ENCODE measurements around the gene S100A13. TPM values are rescaled to one million over a fixed set of nuclear protein-coding genes. Genes with fewer than 3 reads are reported as not detected.

S100A13 gene
- total and polyA plus RNA-seq, 9 of the 15 experiments (the other 6 are each of a cell fraction or from before 2014, with no cell fraction given): 41.9 to 129 (median 58.0) TPM

DNA sequence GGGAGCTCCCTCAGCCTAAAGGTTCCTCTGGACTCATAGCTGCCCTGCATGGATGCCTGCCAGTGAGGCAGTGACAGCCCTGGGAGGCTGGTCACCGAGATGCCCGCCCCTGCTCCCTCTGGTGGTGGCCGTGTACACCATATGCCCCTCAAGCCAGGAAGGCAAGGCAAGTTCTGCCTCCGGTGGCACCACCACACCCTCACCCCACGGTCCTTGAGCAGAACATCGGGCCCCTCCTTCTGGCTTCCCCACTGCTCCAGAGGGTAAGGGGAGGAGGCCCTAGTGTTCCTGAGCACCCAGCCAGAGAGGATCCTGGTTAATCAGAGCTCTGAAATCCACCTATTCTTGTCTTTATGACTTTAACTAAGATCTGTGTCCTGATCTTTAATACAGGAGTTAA is 9.6 kb downstream of the S100A13 start (continued):
- TF ChIP-seq NELFE (IDR thresholded peaks at IDR 0.05; ENCODE audit: insufficient read depth, insufficient read length): no peak
- TF ChIP-seq ZNF717 (CRISPR knock-in tag; IDR thresholded peaks at IDR 0.05): no peak
- TF ChIP-seq HMG20B (CRISPR knock-in tag; IDR thresholded peaks at IDR 0.05): no peak
- TF ChIP-seq ZNF165 (CRISPR knock-in tag; IDR thresholded peaks at IDR 0.05; ENCODE audit: borderline replicate concordance): no peak
- no peak for TF ChIP-seq NR2F6 (CRISPR knock-in tag; IDR thresholded peaks at IDR 0.05)
- TF ChIP-seq KLF1 (tag; IDR thresholded peaks at IDR 0.05): peak; percentile 98
- TF ChIP-seq PHB2 (IDR thresholded peaks at IDR 0.05; ENCODE audit: low read depth): no peak
- TF ChIP-seq ARNT (IDR thresholded peaks at IDR 0.05): no peak
- TF ChIP-seq FIP1L1 (IDR thresholded peaks at IDR 0.05; ENCODE audit: low read depth, low read length, poor library complexity, severe bottlenecking): no peak
- TF ChIP-seq, protein P1, sequence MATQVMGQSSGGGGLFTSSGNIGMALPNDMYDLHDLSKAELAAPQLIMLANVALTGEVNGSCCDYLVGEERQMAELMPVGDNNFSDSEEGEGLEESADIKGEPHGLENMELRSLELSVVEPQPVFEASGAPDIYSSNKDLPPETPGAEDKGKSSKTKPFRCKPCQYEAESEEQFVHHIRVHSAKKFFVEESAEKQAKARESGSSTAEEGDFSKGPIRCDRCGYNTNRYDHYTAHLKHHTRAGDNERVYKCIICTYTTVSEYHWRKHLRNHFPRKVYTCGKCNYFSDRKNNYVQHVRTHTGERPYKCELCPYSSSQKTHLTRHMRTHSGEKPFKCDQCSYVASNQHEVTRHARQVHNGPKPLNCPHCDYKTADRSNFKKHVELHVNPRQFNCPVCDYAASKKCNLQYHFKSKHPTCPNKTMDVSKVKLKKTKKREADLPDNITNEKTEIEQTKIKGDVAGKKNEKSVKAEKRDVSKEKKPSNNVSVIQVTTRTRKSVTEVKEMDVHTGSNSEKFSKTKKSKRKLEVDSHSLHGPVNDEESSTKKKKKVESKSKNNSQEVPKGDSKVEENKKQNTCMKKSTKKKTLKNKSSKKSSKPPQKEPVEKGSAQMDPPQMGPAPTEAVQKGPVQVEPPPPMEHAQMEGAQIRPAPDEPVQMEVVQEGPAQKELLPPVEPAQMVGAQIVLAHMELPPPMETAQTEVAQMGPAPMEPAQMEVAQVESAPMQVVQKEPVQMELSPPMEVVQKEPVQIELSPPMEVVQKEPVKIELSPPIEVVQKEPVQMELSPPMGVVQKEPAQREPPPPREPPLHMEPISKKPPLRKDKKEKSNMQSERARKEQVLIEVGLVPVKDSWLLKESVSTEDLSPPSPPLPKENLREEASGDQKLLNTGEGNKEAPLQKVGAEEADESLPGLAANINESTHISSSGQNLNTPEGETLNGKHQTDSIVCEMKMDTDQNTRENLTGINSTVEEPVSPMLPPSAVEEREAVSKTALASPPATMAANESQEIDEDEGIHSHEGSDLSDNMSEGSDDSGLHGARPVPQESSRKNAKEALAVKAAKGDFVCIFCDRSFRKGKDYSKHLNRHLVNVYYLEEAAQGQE (IDR thresholded peaks at IDR 0.05; ENCODE audit: borderline replicate concordance): peak; percentile 40; the same call in 1 of the 2 replicates
- TF ChIP-seq, protein P1 (CRISPR knock-in tag; IDR thresholded peaks at IDR 0.05; ENCODE audit: low read depth): no peak
- no peak for TF ChIP-seq CHD4 (IDR thresholded peaks at IDR 0.05; ENCODE audit: insufficient read depth, insufficient replicate concordance, low read depth, low read length, poor library complexity, severe bottlenecking)
- TF ChIP-seq, protein P2, sequence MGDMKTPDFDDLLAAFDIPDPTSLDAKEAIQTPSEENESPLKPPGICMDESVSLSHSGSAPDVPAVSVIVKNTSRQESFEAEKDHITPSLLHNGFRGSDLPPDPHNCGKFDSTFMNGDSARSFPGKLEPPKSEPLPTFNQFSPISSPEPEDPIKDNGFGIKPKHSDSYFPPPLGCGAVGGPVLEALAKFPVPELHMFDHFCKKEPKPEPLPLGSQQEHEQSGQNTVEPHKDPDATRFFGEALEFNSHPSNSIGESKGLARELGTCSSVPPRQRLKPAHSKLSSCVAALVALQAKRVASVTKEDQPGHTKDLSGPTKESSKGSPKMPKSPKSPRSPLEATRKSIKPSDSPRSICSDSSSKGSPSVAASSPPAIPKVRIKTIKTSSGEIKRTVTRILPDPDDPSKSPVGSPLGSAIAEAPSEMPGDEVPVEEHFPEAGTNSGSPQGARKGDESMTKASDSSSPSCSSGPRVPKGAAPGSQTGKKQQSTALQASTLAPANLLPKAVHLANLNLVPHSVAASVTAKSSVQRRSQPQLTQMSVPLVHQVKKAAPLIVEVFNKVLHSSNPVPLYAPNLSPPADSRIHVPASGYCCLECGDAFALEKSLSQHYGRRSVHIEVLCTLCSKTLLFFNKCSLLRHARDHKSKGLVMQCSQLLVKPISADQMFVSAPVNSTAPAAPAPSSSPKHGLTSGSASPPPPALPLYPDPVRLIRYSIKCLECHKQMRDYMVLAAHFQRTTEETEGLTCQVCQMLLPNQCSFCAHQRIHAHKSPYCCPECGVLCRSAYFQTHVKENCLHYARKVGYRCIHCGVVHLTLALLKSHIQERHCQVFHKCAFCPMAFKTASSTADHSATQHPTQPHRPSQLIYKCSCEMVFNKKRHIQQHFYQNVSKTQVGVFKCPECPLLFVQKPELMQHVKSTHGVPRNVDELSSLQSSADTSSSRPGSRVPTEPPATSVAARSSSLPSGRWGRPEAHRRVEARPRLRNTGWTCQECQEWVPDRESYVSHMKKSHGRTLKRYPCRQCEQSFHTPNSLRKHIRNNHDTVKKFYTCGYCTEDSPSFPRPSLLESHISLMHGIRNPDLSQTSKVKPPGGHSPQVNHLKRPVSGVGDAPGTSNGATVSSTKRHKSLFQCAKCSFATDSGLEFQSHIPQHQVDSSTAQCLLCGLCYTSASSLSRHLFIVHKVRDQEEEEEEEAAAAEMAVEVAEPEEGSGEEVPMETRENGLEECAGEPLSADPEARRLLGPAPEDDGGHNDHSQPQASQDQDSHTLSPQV (IDR thresholded peaks at IDR 0.05): peak; percentile 60; the same call in 1 of the 2 replicates
- TF ChIP-seq TAF1 (IDR thresholded peaks at IDR 0.05; ENCODE audit: control insufficient read depth, extremely low read depth, insufficient read depth, low read length, severe bottlenecking): no peak
- TF ChIP-seq BRF1 (IDR thresholded peaks at IDR 0.05; ENCODE audit: borderline replicate concordance, extremely low read depth, insufficient read length): no peak
- TF ChIP-seq, protein P3, sequence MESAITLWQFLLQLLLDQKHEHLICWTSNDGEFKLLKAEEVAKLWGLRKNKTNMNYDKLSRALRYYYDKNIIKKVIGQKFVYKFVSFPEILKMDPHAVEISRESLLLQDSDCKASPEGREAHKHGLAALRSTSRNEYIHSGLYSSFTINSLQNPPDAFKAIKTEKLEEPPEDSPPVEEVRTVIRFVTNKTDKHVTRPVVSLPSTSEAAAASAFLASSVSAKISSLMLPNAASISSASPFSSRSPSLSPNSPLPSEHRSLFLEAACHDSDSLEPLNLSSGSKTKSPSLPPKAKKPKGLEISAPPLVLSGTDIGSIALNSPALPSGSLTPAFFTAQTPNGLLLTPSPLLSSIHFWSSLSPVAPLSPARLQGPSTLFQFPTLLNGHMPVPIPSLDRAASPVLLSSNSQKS (CRISPR knock-in tag; IDR thresholded peaks at IDR 0.05): no peak

Measured in K562 (cell line).